ENCODE data around the gene NKPD1. TPM values are rescaled to one million over a fixed set of nuclear protein-coding genes. Genes with fewer than 3 reads are reported as not detected.
A peak's percentile ranks its signal among the peaks of the same experiment; 100 is the strongest.

Gene NKPD1
- total and polyA plus RNA-seq, 9 of the 15 experiments (the other 6 are each of a cell fraction or from before 2014, with no cell fraction given), result 0.03 to 0.09 (median 0.04) TPM; not detected in 5

DNA sequence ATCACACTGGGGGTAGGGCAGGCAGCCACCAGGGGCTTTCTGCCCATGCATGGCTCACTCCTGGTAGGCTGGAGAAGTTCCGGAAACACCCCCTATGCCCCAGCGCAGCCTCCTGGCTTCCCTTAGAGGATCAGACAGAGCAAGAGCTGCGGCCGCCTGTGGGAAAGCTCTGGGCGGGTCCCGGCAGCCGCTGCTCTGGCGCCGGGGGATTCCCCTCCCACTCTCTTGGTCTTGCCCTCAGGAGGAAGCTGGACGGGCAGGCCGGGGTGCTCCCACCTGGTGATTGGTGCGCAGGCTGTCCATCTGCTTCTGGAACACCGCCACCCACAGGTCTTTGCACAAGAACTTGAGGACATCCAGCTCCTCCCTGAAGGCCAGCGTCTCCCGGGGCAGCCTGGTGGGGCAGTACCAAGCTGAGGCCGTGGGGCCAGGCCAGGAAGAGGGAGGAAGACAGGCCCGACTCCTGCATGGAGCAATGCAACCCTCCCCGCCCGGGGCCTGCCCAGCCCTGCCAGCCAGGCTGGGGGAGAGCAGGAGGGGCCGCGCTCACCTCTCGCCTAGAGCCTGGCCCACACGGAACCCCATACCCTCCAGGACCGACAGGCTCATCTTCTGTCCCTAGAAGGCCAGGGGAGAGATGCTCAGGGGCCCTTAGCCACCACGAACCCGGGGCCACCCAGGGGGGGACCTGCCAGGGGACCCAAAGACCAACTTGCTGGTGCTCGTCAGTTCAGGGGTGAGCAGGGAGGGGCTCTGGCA, 4.0 kb upstream of the NKPD1 start:
- Histone ChIP-seq H3K9me1 (ENCODE audit: control insufficient read depth, insufficient read depth, low read length) (no peaks in the 10 kb centered on the region), H3K9ac (ENCODE audit: insufficient read depth in 1 of 2, low read depth in 2 of 2, low read length in 2 of 2) (peak overlapping the region in 1 of 2 experiments; percentile 49; a peak in 1 of 4 replicates), H3K36me3 (ENCODE audit: control insufficient read depth, insufficient read depth, low read length) (no peaks in the 10 kb centered on the region), H3K9me3 (replicated peaks; ENCODE audit: control insufficient read depth, insufficient read depth, low read depth, low read length) (no peaks in the 10 kb centered on the region), H3K79me2 (ENCODE audit: control insufficient read depth, insufficient read depth, low read length) (no peaks in the 10 kb centered on the region), H4K20me1 (replicated peaks; ENCODE audit: control insufficient read depth, insufficient read depth, low read length) (peaks cover 15% of the 10 kb centered on the region; the same call in 1 of the 2 replicates), H2AFZ (ENCODE audit: low read depth, low read length) (no peak overlapping the region), H3K27me3 (ENCODE audit: control insufficient read depth in 2 of 2, insufficient read depth in 2 of 2, low read length in 2 of 2) (peaks cover 2 to 14% of the 10 kb centered on the region in 2 experiments; a peak in 4 of 5 replicates), H3K27ac (ENCODE audit: extremely low read depth, low read depth, low read length) (no peak overlapping the region), H3K4me2 (ENCODE audit: insufficient read depth, low read length) (no peak overlapping the region; the same call in 1 of the 2 replicates), H3K4me1 (replicated peaks in 1 of 2; ENCODE audit: control insufficient read depth in 2 of 2, insufficient read depth in 2 of 2, low read length in 2 of 2) (peaks cover 15 to 69% of the 10 kb centered on the region in 2 experiments; a peak in 4 of 5 replicates), H3K4me3 (no peak overlapping the region)
- ATAC-seq (peak; percentile 58), FAIRE-seq (peak; percentile 23), DNase-seq (ENCODE audit: extremely low read depth in 1 of 4, low spot score in 3 of 4) (peak; percentile 50 to 72 (median 58))
- CTCF ChIA-PET (ENCODE audit: low intra/inter-chr PET ratio), result no interaction called here
- no TSS peak for BruUV-seq (replicated peaks)
- POLR2A ChIA-PET, result interaction anchor here (0.7 to 1.1 kb wide), 5 partner anchors 8 to 18 kb away, joined by 3 to 5 read pairs (median 3); no protein-coding TSS in a partner anchor
- in situ Hi-C loops (cut with MboI) (no loop called here), intact Hi-C loops (cut with micrococcal nuclease) (no loop called here)
- WGBS (ENCODE audit: insufficient coverage, low coverage, missing lambda C conversion rate), result 24% methylated on average over 18 of the region's 27 CpGs
- TF ChIP-seq HNRNPL (IDR thresholded peaks at IDR 0.05; ENCODE audit: low read depth, low read length) (no peak), IFI16 (CRISPR knock-in tag; IDR thresholded peaks at IDR 0.05) (no peak), PTBP1 (IDR thresholded peaks at IDR 0.05; ENCODE audit: low read depth, low read length) (no peak), ZBTB7A (IDR thresholded peaks at IDR 0.05; ENCODE audit: borderline replicate concordance, control insufficient read depth, low read depth, low read length) (peak; percentile 18; the same call in 1 of the 2 replicates), ZBTB40 (IDR thresholded peaks at IDR 0.05) (no peak), ZBTB40 (CRISPR knock-in tag; IDR thresholded peaks at IDR 0.05) (no peak), GATA2 (CRISPR knock-in tag; IDR thresholded peaks at IDR 0.05) (no peak), SRSF3 (IDR thresholded peaks at IDR 0.05; ENCODE audit: insufficient read depth, low read length) (no peak), HEY1 (CRISPR knock-in tag; IDR thresholded peaks at IDR 0.05; ENCODE audit: borderline replicate concordance) (no peak), CBFB (CRISPR knock-in tag; IDR thresholded peaks at IDR 0.05) (no peak), IRF1 (CRISPR knock-in tag; IDR thresholded peaks at IDR 0.05; ENCODE audit: borderline replicate concordance) (no peak)

Measured in K562 (cell line).